H4 (cell line): ENCODE results near the gene CEP78. TPM values are rescaled to one million over a fixed set of nuclear protein-coding genes. Genes with fewer than 3 reads are reported as not detected.

ENCODE experiments used
- DNase-seq: peaks from one replicate; pipeline ENCODE4 v3.0.0-alpha.2; 2015; ENCODE audit warnings: low spot score
- total RNA-seq: library from RNA; depleted of rRNA; stranded (reverse); fragments of >200 nt; shearing (Covaris generic); gene quantifications from 2 replicates; pipeline ENCODE4 v1.2.3, GENCODE V29; 2014

Gene CEP78
- total RNA-seq, 1 experiment from 2014 or later, result 30.9 TPM

DNA sequence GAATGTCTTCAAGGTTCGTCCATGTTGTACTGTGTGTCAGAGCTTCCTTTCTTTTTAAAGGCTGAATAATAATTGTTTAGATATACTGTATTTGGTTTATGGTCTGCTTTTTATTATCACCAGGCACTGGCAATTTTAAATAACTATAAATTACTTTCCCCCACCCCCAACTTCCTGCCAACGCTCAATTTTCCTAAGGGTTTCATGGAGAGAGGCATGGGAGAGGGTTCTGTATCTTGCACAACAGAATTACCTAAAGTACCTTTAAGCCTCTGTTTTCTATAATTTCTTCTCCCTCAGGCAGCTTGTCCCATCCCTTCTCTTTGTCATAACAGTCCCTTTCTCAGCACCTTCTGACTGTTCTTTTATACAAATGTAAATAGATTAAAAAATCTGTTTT, 71.5 kb downstream of the CEP78 start:
- DNase-seq, result no peak

DNA sequence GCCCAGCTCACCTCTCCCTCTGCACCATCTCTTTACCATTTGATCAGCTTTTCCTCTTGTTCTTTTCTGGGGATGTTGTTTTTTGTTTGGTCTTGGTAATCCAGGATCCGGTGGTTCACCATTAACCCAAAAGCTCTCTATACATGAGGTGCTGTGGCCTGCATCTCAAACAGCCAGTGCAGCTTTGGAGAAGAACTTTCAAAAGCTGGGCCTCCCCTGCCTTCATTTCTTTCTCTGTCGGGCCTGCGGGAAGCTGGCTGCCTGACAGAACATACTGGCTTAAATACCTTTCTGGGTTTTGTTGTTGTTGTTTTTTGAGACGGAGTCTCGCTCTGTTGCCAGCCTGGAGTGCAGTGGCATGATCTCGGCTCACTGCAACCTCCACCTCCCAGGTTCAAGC, 73.2 kb downstream of the CEP78 start:
- no peak for DNase-seq

GRCh38 chr9:78311075-78311474, 75.2 kb downstream of the CEP78 start:
- DNase-seq, result no peak

- no peak for DNase-seq
These were observed 76.1 kb downstream of the CEP78 start for GRCh38 chr9:78311886-78312524.

GRCh38 chr9:78314550-78314949, 78.7 kb downstream of the CEP78 start:
- DNase-seq, result no peak

GRCh38 chr9:78314953-78315870, 79.3 kb downstream of the CEP78 start:
- DNase-seq, result no peak

GRCh38 chr9:78316166-78316892, 80.5 kb downstream of the CEP78 start:
- DNase-seq, result no peak

DNA sequence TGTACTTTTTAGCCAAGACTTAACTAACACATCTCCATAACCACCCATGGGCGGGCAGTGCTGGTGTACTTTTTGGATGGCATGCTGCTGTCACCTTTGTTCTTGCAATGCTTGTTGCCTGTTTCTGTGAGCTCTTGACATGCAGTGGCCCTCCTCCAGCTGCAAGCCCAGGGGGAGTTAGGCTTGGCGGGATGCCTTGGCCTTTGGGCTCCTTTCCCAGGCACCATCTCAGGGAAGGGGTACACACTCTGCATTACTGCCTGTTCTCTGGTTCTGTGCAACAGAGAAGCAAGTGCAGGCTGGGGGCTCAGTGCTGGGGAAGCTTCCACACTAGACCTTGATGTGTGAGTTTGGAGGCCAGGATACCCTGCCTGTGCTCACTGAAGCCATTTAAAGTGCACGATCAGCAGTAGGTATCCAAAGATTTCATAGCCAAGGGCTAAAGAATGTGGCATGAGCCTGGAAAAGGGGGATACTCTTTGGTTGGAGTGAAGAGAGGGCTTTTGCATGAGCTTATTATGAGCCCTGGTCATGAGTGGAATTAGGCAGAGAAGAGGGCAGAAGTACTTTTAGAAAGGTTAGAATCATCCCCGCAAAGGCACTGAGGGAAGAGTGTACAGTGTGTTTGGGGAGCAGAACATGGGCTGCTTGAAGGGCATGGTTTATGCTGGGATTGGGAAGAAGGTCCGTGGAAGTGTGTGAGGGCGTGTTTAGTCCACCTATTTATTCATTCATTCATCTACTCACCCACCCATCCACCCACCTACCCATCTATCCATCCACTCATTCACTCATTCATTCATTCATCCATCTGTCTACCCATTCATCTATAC, 83.5 kb downstream of the CEP78 start:
- no peak for DNase-seq

- DNase-seq, result no peak
These were observed 84.3 kb downstream of the CEP78 start for GRCh38 chr9:78320030-78320693.

DNA sequence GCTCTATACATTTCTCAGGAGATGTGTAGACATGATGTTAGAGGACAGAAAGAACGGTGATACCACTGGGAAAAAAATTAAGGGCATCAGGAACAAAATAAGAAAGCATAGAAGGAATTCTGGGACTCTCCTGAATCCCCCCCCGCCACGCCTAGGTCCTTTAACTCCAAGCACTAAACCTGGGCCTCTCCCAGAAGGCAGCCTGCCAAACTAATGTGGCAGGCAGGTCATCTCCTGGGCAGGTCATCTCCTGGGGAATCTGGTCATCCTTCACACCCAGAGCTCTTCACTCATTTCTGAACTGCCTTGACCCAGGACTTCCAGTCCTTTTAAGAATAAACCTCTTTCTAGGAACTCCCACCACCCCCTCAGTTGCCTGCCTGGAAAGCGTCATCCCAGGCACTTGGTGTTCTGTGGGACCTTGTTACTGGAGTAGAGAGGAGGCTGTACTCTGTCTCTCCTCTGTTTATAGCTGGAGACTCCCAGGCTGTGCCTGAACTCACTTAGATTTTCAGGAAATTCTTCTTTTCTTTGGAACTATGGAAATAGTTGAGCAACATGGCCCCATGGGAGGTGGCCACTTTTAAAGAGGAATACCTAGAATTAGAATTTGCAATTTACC, 85.1 kb downstream of the CEP78 start:
- DNase-seq, result no peak

DNA sequence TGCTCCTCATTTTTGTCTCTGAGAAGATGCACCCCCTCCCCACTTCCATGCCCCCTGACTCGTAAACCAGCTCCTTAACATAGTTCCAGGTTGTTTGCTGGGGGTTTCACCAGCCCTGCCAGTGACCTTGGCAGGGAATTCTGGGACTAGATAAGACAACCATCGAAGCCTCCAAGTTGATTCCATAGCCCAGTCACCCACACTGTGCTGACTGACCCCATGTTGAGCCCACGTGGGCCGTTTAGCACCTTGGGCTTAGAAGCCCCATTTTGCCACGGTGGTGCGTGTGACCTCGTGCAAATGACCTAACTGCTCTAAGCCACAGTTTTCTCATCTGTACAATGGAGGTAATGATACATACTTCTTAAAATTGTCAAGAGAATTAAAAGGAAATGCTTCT, 85.6 kb downstream of the CEP78 start:
- DNase-seq, result no peak

DNA sequence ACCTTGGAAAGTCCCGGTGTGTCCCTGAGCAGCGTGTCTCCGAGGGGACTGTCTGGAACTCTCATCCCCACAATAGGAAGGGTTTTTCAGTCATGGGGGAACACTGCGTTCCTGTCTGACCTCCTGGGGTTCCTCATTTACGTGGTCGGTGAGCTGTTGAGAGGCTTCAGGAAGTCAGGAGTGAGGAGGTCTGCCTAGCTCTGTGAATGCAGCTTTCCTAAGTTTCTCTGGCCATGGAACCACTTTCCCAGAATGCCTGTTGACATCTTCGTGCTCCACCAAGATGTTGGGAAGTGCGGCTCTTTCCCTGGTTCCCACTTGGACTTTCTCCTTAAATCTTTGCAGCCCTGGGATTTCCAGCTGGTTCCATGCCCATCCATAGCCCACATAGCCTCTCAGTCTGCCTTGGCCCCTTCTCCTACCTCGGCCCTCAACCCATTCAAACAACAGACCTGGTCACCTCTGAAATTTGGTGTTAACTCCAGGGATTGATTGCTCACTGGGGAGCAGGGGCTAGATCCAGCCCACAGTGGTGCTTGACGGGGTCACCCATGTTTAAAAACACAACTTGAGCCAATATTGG, 88.3 kb downstream of the CEP78 start:
- no peak for DNase-seq

DNA sequence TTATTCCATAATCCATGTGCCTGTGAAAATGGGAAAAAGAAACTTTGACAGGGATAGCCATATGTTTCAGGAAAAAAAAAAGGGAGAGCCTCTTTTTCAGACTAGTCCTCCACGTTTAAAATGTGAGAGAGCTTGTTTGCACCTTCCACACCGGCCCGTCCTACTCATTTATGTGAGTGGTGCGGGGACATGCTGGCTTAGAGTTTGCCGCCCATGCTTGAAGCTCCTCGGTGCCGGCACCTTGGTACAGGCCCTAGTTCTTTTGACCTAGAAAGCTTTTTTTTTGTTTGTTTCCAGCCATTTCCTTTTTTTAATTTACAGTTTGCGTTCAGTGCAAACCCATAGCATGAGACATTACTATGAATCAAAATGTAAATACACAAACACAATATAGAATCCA, 88.8 kb downstream of the CEP78 start:
- DNase-seq, result no peak

- DNase-seq, result no peak
These were observed 89.5 kb downstream of the CEP78 start for GRCh38 chr9:78325343-78325742.

- no peak for DNase-seq
These were observed 90.0 kb downstream of the CEP78 start for GRCh38 chr9:78325846-78326360.

DNA sequence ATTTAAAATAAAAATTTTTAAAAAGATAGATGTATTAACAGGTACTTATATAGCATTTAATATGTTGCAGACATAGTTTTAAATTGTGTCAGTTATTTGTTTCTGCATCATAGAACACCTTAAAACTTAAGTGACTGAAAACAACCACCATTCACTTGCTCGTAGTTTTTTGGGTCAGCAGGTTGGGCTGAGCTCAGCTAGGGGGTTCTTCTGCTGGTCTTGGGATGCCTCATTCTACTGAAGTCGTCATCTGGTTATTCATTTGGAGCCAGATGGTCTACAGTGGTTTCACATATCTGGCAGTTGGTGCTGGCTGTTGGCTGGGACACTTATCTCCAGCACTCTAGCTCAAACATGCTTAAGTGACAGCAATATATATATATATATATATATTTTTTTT, 90.7 kb downstream of the CEP78 start:
- DNase-seq, result no peak
